HFF-Myc (cell line): ENCODE data around the gene PRKCE.

Source experiments
- DNase-seq: peaks from one replicate; pipeline ENCODE4 v3.0.0-alpha.2; 2011; ENCODE audit warnings: low read depth; ENCODE audit errors: extremely low read depth
- H3K4me3 ChIP-seq: replicated peaks from 2 replicates; pipeline ENCODE4 v1.5.1; 2011; ENCODE audit warnings: low read depth, mild to moderate bottlenecking, control low read depth, low read length
- TF ChIP-seq, protein P1 (sequence below): IDR thresholded peaks from 2 replicates; pipeline ENCODE4 v1.5.1; 2012; ENCODE audit warnings: mild to moderate bottlenecking, low read depth, low read length, control low read depth; ENCODE audit errors: missing control alignments

The PRKCE gene

GRCh38 chr2:45833968-45834344 lies 182.5 kb downstream of the PRKCE start:
- no peak overlapping the region for H3K4me3 ChIP-seq
- TF ChIP-seq, protein P1, sequence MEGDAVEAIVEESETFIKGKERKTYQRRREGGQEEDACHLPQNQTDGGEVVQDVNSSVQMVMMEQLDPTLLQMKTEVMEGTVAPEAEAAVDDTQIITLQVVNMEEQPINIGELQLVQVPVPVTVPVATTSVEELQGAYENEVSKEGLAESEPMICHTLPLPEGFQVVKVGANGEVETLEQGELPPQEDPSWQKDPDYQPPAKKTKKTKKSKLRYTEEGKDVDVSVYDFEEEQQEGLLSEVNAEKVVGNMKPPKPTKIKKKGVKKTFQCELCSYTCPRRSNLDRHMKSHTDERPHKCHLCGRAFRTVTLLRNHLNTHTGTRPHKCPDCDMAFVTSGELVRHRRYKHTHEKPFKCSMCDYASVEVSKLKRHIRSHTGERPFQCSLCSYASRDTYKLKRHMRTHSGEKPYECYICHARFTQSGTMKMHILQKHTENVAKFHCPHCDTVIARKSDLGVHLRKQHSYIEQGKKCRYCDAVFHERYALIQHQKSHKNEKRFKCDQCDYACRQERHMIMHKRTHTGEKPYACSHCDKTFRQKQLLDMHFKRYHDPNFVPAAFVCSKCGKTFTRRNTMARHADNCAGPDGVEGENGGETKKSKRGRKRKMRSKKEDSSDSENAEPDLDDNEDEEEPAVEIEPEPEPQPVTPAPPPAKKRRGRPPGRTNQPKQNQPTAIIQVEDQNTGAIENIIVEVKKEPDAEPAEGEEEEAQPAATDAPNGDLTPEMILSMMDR: no peak
- DNase-seq: no peak

- H3K4me3 ChIP-seq: no peak overlapping the region
- TF ChIP-seq, protein P1: no peak
- no peak for DNase-seq
These were observed 182.9 kb downstream of the PRKCE start for GRCh38 chr2:45834372-45834771.

DNA sequence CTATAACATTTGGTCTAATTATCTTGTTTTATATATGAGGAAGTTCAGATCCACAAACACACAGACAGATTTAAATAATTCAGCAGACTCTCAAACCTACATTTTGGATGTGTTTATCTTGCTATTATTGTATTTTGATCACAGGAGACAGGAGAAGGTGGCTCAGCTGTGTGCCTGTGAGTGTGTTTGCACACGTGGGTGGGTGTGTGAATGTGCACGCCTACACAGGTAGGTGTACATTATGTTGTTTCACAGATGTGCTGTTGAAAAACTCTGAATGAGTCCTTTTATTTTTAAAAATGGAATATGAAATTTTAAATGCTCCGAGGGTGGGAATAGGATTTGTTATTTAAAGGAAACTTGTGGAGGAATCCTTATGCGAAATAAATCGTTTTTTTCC lies 183.4 kb downstream of the PRKCE start:
- no peak overlapping the region for H3K4me3 ChIP-seq
- TF ChIP-seq, protein P1: no peak
- DNase-seq: no peak

GRCh38 chr2:45836316-45836715 lies 184.8 kb downstream of the PRKCE start:
- TF ChIP-seq, protein P1: no peak
- DNase-seq: no peak
- no peak overlapping the region for H3K4me3 ChIP-seq

GRCh38 chr2:45836740-45837139 lies 185.3 kb downstream of the PRKCE start:
- no peak for DNase-seq
- H3K4me3 ChIP-seq: no peak overlapping the region
- TF ChIP-seq, protein P1: no peak

DNA sequence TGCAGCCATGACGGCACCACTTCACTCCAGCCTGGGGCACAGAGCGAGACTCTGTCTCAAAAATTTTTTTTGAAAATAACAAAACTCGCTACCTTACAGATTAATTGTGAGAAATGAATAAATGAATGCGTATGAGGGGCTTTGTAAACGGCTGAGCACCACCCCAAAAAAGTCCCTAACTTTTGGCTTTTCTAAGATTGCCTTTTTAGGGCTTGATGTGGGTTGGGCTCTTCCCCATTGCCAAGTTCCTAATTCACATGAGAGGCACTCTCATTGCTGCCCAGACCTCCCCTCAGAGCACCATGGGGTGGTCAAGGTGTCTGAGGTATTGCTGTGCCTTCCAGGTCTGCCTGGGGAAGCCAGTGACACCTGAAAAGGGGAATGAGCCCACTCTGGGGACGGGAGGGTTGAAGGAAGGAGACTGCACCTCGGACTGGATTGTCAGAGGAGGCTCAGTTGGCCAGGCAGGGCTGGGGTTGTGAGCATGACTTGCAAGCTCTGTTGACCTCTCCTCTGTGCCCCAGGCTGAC lies 186.4 kb downstream of the PRKCE start:
- no peak overlapping the region for H3K4me3 ChIP-seq
- no peak for DNase-seq
- TF ChIP-seq, protein P1: no peak
